WTC11 (cell line): Measurements from ENCODE around the gene HINT3. TPM values are rescaled to one million over a fixed set of nuclear protein-coding genes. Genes with fewer than 3 reads are reported as not detected.

Experiments used
- ATAC-seq: fragments of 200-7000 bp; cut with Tn5 transposase; 2 replicates; pipeline ENCODE4 v1.10.0; 2021; ENCODE audit warnings: mild to moderate bottlenecking, moderate library complexity
- CTCF ChIA-PET: fragments of 300-600 bp; sonication (Branson Sonifier 250); formaldehyde crosslinking; loops from one replicate; lab custom pipeline; 2021; ENCODE audit warnings: antibody characterized with exemption; lab: Charles Lee
- POLR2A ChIA-PET: fragments of 350-600 bp; sonication (Branson Sonifier 250); formaldehyde crosslinking; loops from one replicate; lab custom pipeline; 2021; ENCODE audit warnings: antibody characterized with exemption; lab: Charles Lee
- DNase-seq: peaks from one replicate; pipeline ENCODE4 v3.0.0; 2021; ENCODE audit warnings: low spot score
- H3K27ac Mint-ChIP-seq: 2 replicates; pipeline ENCODE4 v1.8.0; 2021; ENCODE audit warnings: mixed read lengths
- H3K27me3 Mint-ChIP-seq: 2 replicates; pipeline ENCODE4 v1.8.0; 2021; ENCODE audit warnings: low read depth, mild to moderate bottlenecking, moderate library complexity, mixed read lengths
- H3K36me3 Mint-ChIP-seq: 2 replicates; pipeline ENCODE4 v1.8.0; 2021; ENCODE audit warnings: mixed read lengths
- H3K4me1 Mint-ChIP-seq: 2 replicates; pipeline ENCODE4 v1.8.0; 2022; ENCODE audit warnings: mixed read lengths
- H3K4me3 Mint-ChIP-seq: 2 replicates; pipeline ENCODE4 v1.8.0; 2021; ENCODE audit warnings: mild to moderate bottlenecking, moderate library complexity, mixed read lengths
- H3K9me3 Mint-ChIP-seq: 2 replicates; pipeline ENCODE4 v1.8.0; 2021; ENCODE audit warnings: mixed read lengths
- ATF3 ChIP-seq: sonication (generic); formaldehyde crosslinking; conservative IDR thresholded peaks from 2 replicates; pipeline ENCODE4 v1.8.1; 2022; ENCODE audit warnings: mild to moderate bottlenecking, missing genetic modification reagents
- FOXK1 ChIP-seq: sonication (generic); formaldehyde crosslinking; IDR thresholded peaks from 2 replicates; pipeline ENCODE4 v1.8.0; 2022; ENCODE audit warnings: mild to moderate bottlenecking, moderate library complexity, missing genetic modification reagents
- FOXP4 ChIP-seq: sonication (generic); formaldehyde crosslinking; IDR thresholded peaks from 2 replicates; pipeline ENCODE4 v1.8.0; 2022; ENCODE audit warnings: mild to moderate bottlenecking, missing genetic modification reagents
- GTF2I ChIP-seq: fragments of 250-450 bp; sonication (Bioruptor Pico); conservative IDR thresholded peaks from 2 replicates; pipeline ENCODE4 v1.4.0; 2021; ENCODE audit warnings: mild to moderate bottlenecking
- IRF2 ChIP-seq: sonication (generic); formaldehyde crosslinking; IDR thresholded peaks from 2 replicates; pipeline ENCODE4 v1.8.0; 2022; ENCODE audit warnings: low read depth, missing genetic modification reagents, borderline replicate concordance
- JAZF1 ChIP-seq: fragments of 250-450 bp; sonication (Bioruptor Pico); IDR thresholded peaks from 2 replicates; pipeline ENCODE4 v1.9.0; 2021; ENCODE audit warnings: moderate library complexity, mild to moderate bottlenecking, inconsistent platforms
- JUN ChIP-seq: sonication (generic); formaldehyde crosslinking; IDR thresholded peaks from 2 replicates; pipeline ENCODE4 v1.8.0; 2023; ENCODE audit warnings: mild to moderate bottlenecking, missing genetic modification reagents
- KAT7 ChIP-seq: sonication (generic); formaldehyde crosslinking; IDR thresholded peaks from 2 replicates; pipeline ENCODE4 v1.8.1; 2023; ENCODE audit warnings: missing genetic modification reagents, mild to moderate bottlenecking, borderline replicate concordance
- PREB ChIP-seq: sonication (generic); formaldehyde crosslinking; IDR thresholded peaks from 2 replicates; pipeline ENCODE4 v1.8.1; 2022; ENCODE audit warnings: mild to moderate bottlenecking, missing genetic modification reagents, moderate library complexity, borderline replicate concordance
- PRRX2 ChIP-seq: fragments of 250-450 bp; sonication (Bioruptor Pico); IDR thresholded peaks from 2 replicates; pipeline ENCODE4 v1.8.0; 2021; ENCODE audit warnings: mild to moderate bottlenecking
- STAT6 ChIP-seq: sonication (generic); formaldehyde crosslinking; conservative IDR thresholded peaks from 2 replicates; pipeline ENCODE4 v1.8.1; 2023; ENCODE audit warnings: mild to moderate bottlenecking, low read depth, missing genetic modification reagents, moderate library complexity
- ZBTB21 ChIP-seq: sonication (generic); formaldehyde crosslinking; IDR thresholded peaks from 2 replicates; pipeline ENCODE4 v1.8.1; 2023; ENCODE audit warnings: mild to moderate bottlenecking, missing genetic modification reagents, borderline replicate concordance
- total RNA-seq: library from RNA; stranded (reverse); gene quantifications from 3 replicates; pipeline ENCODE4 v1.2.3, GENCODE V29; 2021

Gene HINT3
- total RNA-seq, 1 experiment from 2014 or later, result 9.4 TPM

GRCh38 chr6:125940247-125941041, 16.1 kb upstream of the HINT3 start:
- POLR2A ChIA-PET, result no interaction called here
- H3K36me3 Mint-ChIP-seq, result no peaks in the 10 kb centered on the region
- TF ChIP-seq FOXK1 (CRISPR knock-in tag) (no peak), FOXP4 (CRISPR knock-in tag) (no peak), IRF2 (no peak)
- TF ChIP-seq, all 79 proteins: peak for 0
- Mint-ChIP-seq H3K4me3 (no peak overlapping the region), H3K9me3 (peaks cover 4% of the 10 kb centered on the region; the same call in 1 of the 2 replicates), H3K27me3 (peaks cover 3% of the 10 kb centered on the region), H3K27ac (no peak overlapping the region), H3K4me1 (no peaks in the 10 kb centered on the region)
- CTCF ChIA-PET, result interaction anchor here (1.1 to 1.9 kb wide), 2 partner anchors 16 to 34 kb away, joined by 7 read pairs; partner anchors contain the start of gene HINT3
- DNase-seq (no peak), ATAC-seq (no peak)

- no peak overlapping the region for H3K27ac Mint-ChIP-seq
- no peaks in the 10 kb centered on the region; the same call in 1 of the 2 replicates for H3K27me3 Mint-ChIP-seq
- no peak overlapping the region for H3K4me3 Mint-ChIP-seq
Measured at GRCh38 chr6:125942672-125943527, 13.7 kb upstream of the HINT3 start.

More at GRCh38 chr6:125942672-125943527, 13.7 kb upstream of the HINT3 start:
- ChIA-PET CTCF (interaction anchor here (1.1 to 1.5 kb wide), 2 partner anchors 13 to 36 kb away, joined by 6 to 9 read pairs; partner anchors contain the start of gene HINT3), POLR2A (interaction anchor here (0.7 kb wide), 1 partner anchor 43 kb away, joined by 3 read pairs; the partner anchor contains the start of gene TRMT11)
- no peak for DNase-seq
- H3K9me3 Mint-ChIP-seq, result no peaks in the 10 kb centered on the region
- ATAC-seq, result no peak; the same call in 1 of the 2 replicates
- no peaks in the 10 kb centered on the region for H3K36me3 Mint-ChIP-seq
- no peaks in the 10 kb centered on the region for H3K4me1 Mint-ChIP-seq
- no peak for TF ChIP-seq JAZF1 (CRISPR knock-in tag)
- no peak for TF ChIP-seq GTF2I (CRISPR knock-in tag)
- no peak for TF ChIP-seq ZBTB21
- TF ChIP-seq PRRX2 (CRISPR knock-in tag), result no peak
- TF ChIP-seq IRF2, result no peak
- no peak for TF ChIP-seq JUN (CRISPR knock-in tag)
- no peak for TF ChIP-seq STAT6 (CRISPR knock-in tag)
- TF ChIP-seq PREB (CRISPR knock-in tag), result no peak
- no peak for TF ChIP-seq ATF3
- no peak for TF ChIP-seq KAT7 (CRISPR knock-in tag)
